Large intestine (tissue), 12 donors: Measurements from ENCODE around the gene BDKRB2. TPM values are rescaled to one million over a fixed set of nuclear protein-coding genes. Genes with fewer than 3 reads are reported as not detected.
A peak's percentile ranks its signal among the peaks of the same experiment; 100 is the strongest.

Experiments
- DNase-seq, 2 donors: peaks; one replicate each; pipeline versions ENCODE4 v3.0.0 to v3.0.0-alpha.2; 2013
- H3K27ac ChIP-seq: one replicate; pipeline ENCODE4 v1.5.1; 2013; ENCODE audit warnings: low read length
- H3K27me3 ChIP-seq: 2 replicates; pipeline ENCODE4 v1.6.1; 2013; ENCODE audit warnings: low read length; ENCODE audit not compliant: control insufficient read depth, insufficient read depth
- H3K36me3 ChIP-seq: 2 replicates; pipeline ENCODE4 v1.6.1; 2013; ENCODE audit warnings: low read length; ENCODE audit not compliant: control insufficient read depth, insufficient read depth
- H3K4me1 ChIP-seq: one replicate; pipeline ENCODE4 v1.6.1; 2013; ENCODE audit warnings: low read length; ENCODE audit not compliant: control insufficient read depth, insufficient read depth
- H3K4me3 ChIP-seq: one replicate; pipeline ENCODE4 v1.5.1; 2013; ENCODE audit warnings: low read length
- H3K9me3 ChIP-seq: one replicate; pipeline ENCODE4 v1.6.1; 2013; ENCODE audit warnings: mild to moderate bottlenecking, low read depth, low read length, moderate library complexity; ENCODE audit not compliant: control insufficient read depth
- WGBS: methylation state at CpG from one replicate; pipeline ENCODE4 v1.1.5; 2013; ENCODE audit warnings: low lambda C conversion rate; ENCODE audit not compliant: insufficient coverage; 5-methylcytosine and 5-hydroxymethylcytosine counted together
- long read RNA-seq, 11 donors: transcript quantifications; one replicate each; lab custom pipeline, GENCODE V29; 2026
- polyA plus RNA-seq: library from polyadenylated mRNA; unstranded; fragments of 120-200 nt; gene quantifications from one replicate; pipeline ENCODE4 v1.2.1, GENCODE V29; 2013

BDKRB2 gene
- polyA plus RNA-seq: 9.1 TPM
- long read RNA-seq, donor 1: 0 reads
- long read RNA-seq, donor 2, full-length matches to known transcripts: 2 of 2 reads
- long read RNA-seq, donor 2, partial matches to known transcripts: 0 of 2 reads
- long read RNA-seq, donor 2, other reads (novel, unspliced or antisense): 0 of 2 reads
- long read RNA-seq, donor 3: 0 reads
- long read RNA-seq, donor 4, full-length matches to known transcripts: 1 of 1 reads
- long read RNA-seq, donor 4, partial matches to known transcripts: 0 of 1 reads
- long read RNA-seq, donor 4, other reads (novel, unspliced or antisense): 0 of 1 reads
- long read RNA-seq, donor 5, full-length matches to known transcripts: 1 of 1 reads
- long read RNA-seq, donor 5, partial matches to known transcripts: 0 of 1 reads
- long read RNA-seq, donor 5, other reads (novel, unspliced or antisense): 0 of 1 reads
- long read RNA-seq, donor 6: 0 reads
- long read RNA-seq, donor 7: 0 reads
- long read RNA-seq, donor 8: 0 reads
- long read RNA-seq, donor 9: 0 reads
- long read RNA-seq, donor 10, full-length matches to known transcripts: 2 of 2 reads
- long read RNA-seq, donor 10, partial matches to known transcripts: 0 of 2 reads
- long read RNA-seq, donor 10, other reads (novel, unspliced or antisense): 0 of 2 reads
- long read RNA-seq, donor 11, full-length matches to known transcripts: 3 of 3 reads
- long read RNA-seq, donor 11, partial matches to known transcripts: 0 of 3 reads
- long read RNA-seq, donor 11, other reads (novel, unspliced or antisense): 0 of 3 reads

DNA sequence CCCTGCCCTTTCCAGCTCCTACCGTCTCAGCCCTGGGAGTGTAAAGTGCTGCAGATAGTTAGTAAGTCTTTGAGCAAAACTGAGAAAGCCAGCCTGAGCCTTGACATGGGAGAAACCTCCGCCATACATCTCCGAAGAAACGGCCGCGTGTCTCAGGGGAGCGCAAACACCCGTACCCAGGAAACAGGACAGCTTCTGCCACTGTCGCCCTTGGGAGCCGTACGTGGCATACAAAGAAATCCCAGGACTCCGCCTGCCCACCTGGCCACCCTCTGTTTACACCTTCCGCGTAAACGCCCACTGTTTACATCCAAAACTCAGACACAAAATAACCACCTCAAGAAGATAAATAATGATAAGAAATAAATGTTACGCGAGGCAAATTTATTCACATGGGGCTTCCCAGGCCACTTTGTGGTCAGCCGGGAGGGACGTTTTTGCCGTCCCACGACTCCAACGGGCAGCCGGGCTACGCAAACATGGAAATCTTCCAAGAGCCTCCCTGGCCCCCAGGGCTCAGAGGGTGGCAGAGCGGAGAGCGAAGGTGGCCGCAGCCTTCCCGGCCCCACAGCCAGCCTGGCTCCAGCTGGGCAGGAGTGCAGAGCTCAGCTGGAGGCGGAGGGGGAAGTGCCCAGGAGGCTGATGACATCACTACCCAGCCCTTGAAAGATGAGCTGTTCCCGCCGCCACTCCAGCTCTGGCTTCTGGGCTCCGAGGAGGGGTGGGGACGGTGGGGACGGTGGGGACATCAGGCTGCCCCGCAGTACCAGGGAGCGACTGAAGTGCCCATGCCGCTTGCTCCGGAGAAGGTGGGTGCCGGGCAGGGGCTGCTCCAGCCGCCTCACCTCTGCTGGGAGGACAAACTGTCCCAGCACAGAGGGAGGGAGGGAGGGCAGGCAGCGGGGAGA lies at the start of gene BDKRB2:
BDKRB2 (plus strand) TSS at position 689 of the 908 bp plus-strand sequence. CDS start 32,269 bp downstream, outside the sequence.
- no peaks in the 10 kb centered on the region for H3K36me3 ChIP-seq
- no CpG with 5 or more reads among the region's 41 CpGs for WGBS
- no peaks in the 10 kb centered on the region for H3K27me3 ChIP-seq
- H3K4me1 ChIP-seq: peaks cover 58% of the 10 kb centered on the region
- DNase-seq: peak; percentile 88 to 93
- no peaks in the 10 kb centered on the region for H3K9me3 ChIP-seq
- peak within 1 kb of the TSS; percentile 63 for H3K4me3 ChIP-seq
- H3K27ac ChIP-seq: peak within 1 kb of the TSS; percentile 65

DNA sequence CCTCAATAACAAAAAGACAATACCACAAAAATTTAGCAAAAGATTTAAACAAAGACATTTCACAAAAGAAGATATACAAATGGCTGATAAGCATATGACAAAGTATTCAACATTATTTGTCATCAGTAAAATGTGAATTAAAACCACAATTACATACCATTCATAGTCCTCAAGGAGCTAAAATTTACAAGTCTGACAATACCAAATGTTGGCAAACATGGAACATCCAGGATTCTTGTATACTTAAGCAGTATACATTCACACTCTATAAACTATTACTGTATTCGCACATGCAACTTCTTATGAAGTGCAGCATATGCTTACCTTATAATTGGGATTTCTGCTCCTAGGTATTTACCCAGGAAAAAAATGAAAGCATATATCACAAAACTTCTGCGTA lies 49.7 kb upstream of the BDKRB2 start:
- Histone ChIP-seq H3K36me3 (no peaks in the 10 kb centered on the region), H3K9me3 (no peaks in the 10 kb centered on the region), H3K4me3 (no peak overlapping the region), H3K27ac (no peak overlapping the region), H3K4me1 (peaks cover 6% of the 10 kb centered on the region), H3K27me3 (no peaks in the 10 kb centered on the region)
- 100% methylated on average over 1 of the region's 2 CpGs for WGBS
- no peak for DNase-seq

DNA sequence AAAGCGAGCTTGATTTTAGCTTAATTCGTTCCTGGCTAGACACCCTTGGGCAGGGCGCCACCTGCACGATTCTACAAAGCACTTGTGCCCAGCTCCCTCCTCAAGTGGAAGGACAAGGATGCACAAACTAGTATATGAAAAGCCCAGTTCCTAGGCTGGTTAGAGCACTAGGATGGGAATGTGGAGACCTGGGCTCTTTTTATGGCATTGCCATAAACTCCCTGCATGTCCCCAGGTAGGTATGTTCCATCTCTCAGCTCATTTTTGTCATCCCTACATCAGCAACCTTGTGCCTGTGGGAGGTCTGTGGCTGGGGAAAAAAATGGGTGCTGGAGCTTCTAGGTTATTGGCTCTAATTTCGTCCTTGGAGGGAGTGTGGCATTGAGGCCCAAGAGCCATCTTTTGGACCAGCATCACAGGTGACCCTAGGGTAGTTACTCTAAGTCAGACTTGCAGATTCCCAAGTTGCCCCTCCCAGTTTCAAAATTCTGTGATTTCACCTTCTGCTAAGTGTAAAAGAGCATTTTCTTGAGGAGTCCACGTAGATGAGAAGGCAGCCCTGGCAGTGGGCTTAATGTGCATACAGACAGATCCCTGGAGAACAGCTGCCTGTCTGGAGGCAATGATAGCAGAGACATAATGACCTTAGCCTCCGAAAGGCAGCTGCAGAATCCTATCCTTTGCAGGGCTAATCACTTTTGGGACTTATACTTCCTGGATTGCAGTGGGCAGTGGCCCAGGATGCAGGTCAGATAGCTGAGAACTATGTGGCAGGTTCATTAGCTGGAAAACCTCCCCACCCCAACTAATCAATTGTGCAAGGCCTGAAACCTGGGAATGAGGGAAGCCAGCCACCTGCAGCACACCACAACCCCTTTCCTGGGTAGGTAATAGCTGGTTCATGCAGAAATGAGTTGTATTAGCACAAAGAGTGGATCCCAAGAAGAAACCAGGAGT lies 47.6 kb upstream of the BDKRB2 start:
- Histone ChIP-seq H3K27ac (no peak overlapping the region), H3K27me3 (no peaks in the 10 kb centered on the region), H3K36me3 (no peaks in the 10 kb centered on the region), H3K4me1 (peaks cover 26% of the 10 kb centered on the region), H3K9me3 (no peaks in the 10 kb centered on the region), H3K4me3 (no peak overlapping the region)
- no peak for DNase-seq
- no CpG with 5 or more reads among the region's 7 CpGs for WGBS

DNA sequence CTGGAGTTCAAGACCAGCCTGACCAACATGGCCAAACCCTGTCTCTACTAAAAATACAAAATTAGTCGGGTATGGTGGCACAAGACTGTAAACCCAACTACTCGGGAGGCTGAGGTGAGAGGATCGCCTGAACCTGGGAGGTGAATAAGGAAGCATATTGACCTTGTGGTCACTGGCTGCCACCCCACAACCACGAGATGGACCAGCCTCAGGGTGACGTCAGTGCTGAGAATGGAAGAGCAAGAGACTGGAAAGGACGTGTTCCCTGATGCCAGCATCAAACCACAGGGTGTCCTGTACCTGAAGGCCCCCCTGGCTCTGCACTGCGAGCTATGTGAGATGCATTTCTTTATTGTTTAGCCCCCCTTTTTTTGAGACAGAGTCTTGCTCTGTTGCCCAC lies 45.9 kb upstream of the BDKRB2 start:
- H3K4me1 ChIP-seq: peaks cover 27% of the 10 kb centered on the region
- no peak overlapping the region for H3K4me3 ChIP-seq
- no peaks in the 10 kb centered on the region for H3K27me3 ChIP-seq
- DNase-seq: no peak
- H3K27ac ChIP-seq: no peak overlapping the region
- H3K9me3 ChIP-seq: no peaks in the 10 kb centered on the region
- no CpG with 5 or more reads among the region's 7 CpGs for WGBS
- no peaks in the 10 kb centered on the region for H3K36me3 ChIP-seq

DNA sequence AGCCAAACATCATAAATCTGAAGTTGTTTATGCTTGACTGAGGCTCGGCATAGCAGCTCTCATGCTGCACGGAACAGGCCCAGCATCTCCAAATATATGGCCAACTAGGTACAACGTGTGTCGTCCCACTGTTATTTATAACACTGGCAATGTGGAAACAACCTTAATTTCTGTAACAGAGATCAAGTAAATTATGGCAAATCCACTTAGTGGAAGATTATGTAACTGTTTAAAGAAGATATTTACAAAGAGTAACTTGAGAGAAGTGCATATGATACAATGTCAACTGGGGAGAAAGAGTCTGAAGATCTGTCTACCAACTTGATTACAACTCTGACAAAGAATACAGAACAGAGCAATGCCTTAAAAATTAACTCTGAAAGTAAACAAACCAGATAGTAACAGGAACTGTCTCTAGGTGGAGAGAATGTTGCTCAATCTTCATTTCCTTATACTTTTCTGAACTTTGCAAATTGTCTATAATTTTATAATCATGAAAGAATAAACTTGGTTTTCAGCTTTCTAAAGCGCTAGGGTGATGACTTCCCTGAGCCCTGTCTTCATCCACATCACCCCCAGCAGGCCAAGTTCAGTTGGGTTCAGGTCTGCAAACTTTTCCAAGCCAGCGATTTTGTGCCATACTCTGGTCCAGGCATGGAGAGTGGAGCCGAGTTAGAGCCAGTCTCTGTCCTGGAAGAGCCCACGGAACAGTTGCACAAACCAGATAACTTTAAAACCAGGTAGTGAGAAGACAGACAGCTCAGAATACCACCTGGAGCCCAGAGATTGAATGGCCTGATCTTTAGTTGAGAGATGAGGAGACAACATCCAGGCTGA lies 44.3 kb upstream of the BDKRB2 start:
- 90% methylated on average over 2 of the region's 8 CpGs for WGBS
- peaks cover 30% of the 10 kb centered on the region for H3K4me1 ChIP-seq
- H3K27ac ChIP-seq: peak overlapping the region; percentile 62
- H3K36me3 ChIP-seq: no peaks in the 10 kb centered on the region
- H3K4me3 ChIP-seq: no peak overlapping the region
- DNase-seq: peak in 1 of 2 donors; percentile 57
- H3K9me3 ChIP-seq: no peaks in the 10 kb centered on the region
- no peaks in the 10 kb centered on the region for H3K27me3 ChIP-seq

DNA sequence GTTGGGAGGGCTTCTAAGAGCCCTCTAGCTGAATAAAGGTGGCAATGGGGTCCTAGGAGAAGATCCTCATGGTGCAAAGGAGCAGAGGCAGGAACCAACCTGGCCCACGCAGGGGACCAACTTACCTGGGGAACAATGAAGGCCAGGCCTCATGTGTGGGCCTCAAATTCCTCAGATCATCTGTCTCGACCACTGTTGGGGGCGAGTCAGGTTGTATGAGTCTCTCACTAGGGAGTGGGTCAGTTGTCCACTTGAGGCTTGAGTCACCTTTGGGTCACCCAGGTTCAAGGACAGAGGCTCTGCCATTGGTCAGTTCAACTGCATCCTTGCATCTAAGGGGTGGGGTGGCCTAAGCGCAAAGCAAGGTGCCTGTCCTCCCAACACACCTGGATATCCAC lies 43.7 kb upstream of the BDKRB2 start:
- Histone ChIP-seq H3K4me1 (peaks cover 30% of the 10 kb centered on the region), H3K4me3 (no peak overlapping the region), H3K27ac (peak overlapping the region; percentile 62), H3K27me3 (no peaks in the 10 kb centered on the region), H3K36me3 (no peaks in the 10 kb centered on the region), H3K9me3 (no peaks in the 10 kb centered on the region)
- DNase-seq: no peak
- WGBS: no CpG with 5 or more reads among the region's 4 CpGs

DNA sequence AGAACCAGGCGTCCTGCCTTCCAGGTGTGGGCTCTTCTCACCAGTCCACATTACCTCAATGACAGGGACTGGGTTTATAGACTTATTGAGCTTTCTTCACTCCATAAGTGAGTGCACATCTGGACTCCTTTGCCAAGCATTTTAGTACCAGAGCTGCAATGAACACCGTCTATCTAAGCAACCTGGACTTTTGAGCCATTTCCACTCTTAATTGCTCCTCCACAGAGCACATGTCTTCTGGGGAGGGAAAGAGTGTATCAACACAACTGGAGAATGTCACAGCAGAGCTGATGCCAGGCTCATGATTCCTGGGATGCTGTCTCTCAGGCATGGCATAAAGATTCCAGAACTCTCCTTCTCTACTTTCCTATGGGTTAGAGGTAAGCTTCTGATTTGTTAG lies 43.0 kb upstream of the BDKRB2 start:
- Histone ChIP-seq H3K27ac (peak overlapping the region; percentile 62), H3K27me3 (no peaks in the 10 kb centered on the region), H3K4me3 (no peak overlapping the region), H3K36me3 (no peaks in the 10 kb centered on the region), H3K4me1 (peaks cover 30% of the 10 kb centered on the region), H3K9me3 (no peaks in the 10 kb centered on the region)
- no CpG with 5 or more reads among the region's 2 CpGs for WGBS
- peak; percentile 60 to 82 for DNase-seq

DNA sequence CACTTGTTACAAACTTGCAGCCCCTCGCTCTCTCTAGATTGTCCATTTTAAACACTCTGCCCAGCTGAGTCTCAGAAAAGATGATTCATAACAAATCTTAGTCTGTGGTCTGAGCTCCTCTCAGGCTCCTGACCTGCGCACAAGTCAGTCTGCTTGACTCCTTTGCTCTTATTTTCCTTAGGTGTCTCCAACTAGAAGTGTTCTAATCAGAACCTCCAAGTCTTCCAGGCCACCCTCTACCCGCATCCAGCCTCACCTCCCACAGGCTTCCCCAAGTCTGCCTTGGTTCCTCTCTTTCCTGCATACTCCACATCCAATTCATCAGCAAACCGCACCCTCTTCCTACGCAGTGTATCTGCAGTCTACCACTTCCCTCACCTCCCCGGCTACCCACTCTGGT lies 42.4 kb upstream of the BDKRB2 start:
- Histone ChIP-seq H3K27ac (peak overlapping the region; percentile 62), H3K4me3 (no peak overlapping the region), H3K27me3 (no peaks in the 10 kb centered on the region), H3K9me3 (no peaks in the 10 kb centered on the region), H3K36me3 (no peaks in the 10 kb centered on the region), H3K4me1 (peaks cover 35% of the 10 kb centered on the region)
- 100% methylated on average over 2 of the region's 6 CpGs for WGBS
- no peak for DNase-seq

DNA sequence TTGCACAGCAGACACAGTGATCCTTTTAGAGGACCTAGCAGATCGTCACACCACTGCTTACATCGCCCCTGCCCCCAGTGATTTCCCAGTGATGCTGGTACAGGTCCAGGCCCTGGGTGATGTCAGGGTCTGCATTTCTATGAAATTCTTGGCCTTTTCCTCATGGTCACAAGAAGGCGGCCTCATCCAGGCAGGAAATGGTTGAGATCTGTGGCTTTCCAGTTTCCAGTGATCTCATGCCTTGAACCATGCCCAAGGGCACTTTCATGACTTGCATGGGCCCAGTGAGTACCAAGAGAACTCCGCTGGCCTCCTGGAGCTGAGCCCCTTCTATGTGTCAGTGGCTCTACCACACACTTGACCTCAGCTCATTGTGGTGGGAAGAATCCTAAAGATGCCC lies 41.9 kb upstream of the BDKRB2 start:
- H3K4me1 ChIP-seq: peaks cover 37% of the 10 kb centered on the region
- no peaks in the 10 kb centered on the region for H3K9me3 ChIP-seq
- no peak for DNase-seq
- H3K36me3 ChIP-seq: no peaks in the 10 kb centered on the region
- H3K27ac ChIP-seq: no peak overlapping the region
- H3K27me3 ChIP-seq: no peaks in the 10 kb centered on the region
- WGBS: no CpG with 5 or more reads among the region's 4 CpGs
- H3K4me3 ChIP-seq: no peak overlapping the region
